ES-I3 (cell line): Measurements from ENCODE around the gene KHK.

Source experiments
- H3K36me3 ChIP-seq: 2 replicates; pipeline ENCODE4 v1.6.1; 2013; ENCODE audit warnings: mild to moderate bottlenecking, low read length, control low read depth, moderate library complexity; ENCODE audit not compliant: insufficient read depth
- H3K4me1 ChIP-seq: 2 replicates; pipeline ENCODE4 v1.6.1; 2013; ENCODE audit warnings: mild to moderate bottlenecking, control low read depth, low read length; ENCODE audit not compliant: insufficient read depth
- H3K9ac ChIP-seq: 2 replicates; pipeline ENCODE4 v1.6.1; 2013; ENCODE audit warnings: low read depth, mild to moderate bottlenecking, low read length, moderate library complexity
- H3K9me3 ChIP-seq: 2 replicates; pipeline ENCODE4 v1.6.1; 2013; ENCODE audit warnings: mild to moderate bottlenecking, low read length, moderate library complexity; ENCODE audit not compliant: control insufficient read depth, insufficient read depth

KHK gene

DNA sequence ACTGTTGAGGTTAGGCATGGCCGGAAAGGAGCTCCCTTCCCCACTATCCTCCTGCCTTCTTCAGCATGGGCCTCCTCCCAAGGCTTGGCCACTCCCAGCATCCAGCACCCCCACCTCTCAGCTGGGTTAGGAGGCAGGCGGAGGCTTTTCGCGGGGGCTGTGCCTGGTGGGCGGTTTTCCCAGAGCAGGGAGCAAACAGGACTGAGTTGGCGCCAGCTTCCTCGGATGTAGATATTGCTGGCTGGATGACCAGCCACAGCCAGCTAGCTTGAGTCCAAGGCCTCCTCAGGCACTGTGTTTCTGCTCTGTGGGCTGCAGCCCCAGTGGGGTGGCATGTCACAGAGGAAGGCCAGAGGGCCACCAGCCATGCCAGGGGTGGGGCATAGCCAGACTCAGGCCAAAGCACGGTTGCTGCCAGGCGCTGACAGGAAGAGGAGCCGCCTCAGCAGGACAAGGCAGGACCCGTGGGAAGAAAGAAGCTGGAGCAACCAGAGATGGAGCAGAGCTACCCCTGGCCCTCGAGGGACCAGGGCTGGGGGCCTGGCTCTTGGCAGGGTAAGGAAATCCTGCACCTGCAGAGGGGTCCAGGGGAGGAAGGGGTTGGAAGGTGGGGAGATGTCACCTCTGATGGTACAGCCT, 62.3 kb downstream of the KHK start, which contains the start of gene TCF23:
Gene TCF23 (plus strand): TSS at position 204 of the 639 bp plus-strand sequence. CDS start 130 bp downstream, at position 334.
- H3K9ac ChIP-seq: no peak within 1 kb of the TSS
- H3K36me3 ChIP-seq: no peaks in the 10 kb centered on the region
- H3K4me1 ChIP-seq: no peaks in the 10 kb centered on the region
- H3K9me3 ChIP-seq: no peaks in the 10 kb centered on the region

DNA sequence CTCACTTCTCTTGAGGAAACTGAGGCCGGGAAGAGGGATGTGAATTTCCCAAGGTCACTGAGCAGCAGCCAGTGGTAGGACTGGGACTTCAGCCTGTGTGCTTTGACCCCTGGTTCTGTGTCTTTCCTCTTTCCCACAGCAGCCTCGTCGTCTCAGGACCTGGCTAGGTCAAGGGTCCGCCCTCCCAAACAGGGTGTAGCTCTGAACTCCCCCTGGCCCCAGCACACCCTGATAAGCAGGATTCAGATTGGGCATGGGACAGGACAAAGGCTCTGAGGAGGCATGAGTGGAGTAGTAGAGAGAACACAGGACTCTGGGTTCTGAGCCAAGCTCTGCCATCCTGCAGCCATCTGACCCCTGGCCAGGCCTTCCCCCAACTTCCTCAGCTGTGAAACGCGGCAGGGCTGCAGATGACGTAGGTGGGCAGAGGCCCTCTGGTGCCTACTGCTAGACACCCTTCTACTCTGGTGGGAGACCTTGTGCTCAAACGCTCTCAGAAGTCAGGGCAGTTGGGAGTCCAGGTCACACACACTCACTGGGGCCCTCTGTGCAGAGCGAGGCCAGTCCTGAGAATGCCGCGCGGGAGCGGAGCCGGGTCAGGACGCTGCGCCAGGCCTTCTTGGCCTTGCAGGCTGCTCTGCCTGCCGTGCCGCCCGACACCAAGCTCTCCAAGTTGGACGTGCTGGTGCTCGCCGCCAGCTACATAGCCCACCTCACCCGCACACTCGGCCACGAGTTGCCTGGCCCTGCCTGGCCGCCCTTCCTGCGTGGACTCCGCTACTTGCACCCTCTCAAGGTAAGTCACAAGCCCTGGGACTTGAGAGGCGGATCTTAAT, 63.2 kb downstream of the KHK start:
- no peaks in the 10 kb centered on the region for H3K4me1 ChIP-seq
- no peaks in the 10 kb centered on the region for H3K36me3 ChIP-seq
- H3K9ac ChIP-seq: no peak overlapping the region
- no peaks in the 10 kb centered on the region for H3K9me3 ChIP-seq
